T-helper 1 cell treated with Interleukin-12 subunit alpha and Interleukin-12 subunit beta and Interleukin-4 antibody, amounts not matched to agents 30 μg/mL and 1 μg/mL, for 36 hours (primary cell): ENCODE measurements around the gene TPPP2.
"Not testable (repeated sequence)": the region's sequence is repeated elsewhere in the genome, so short reads cannot be mapped to it uniquely, and the experiment has no call there.

Experiments
- H3K27ac Mint-ChIP-seq: one replicate; pipeline ENCODE4 v1.8.0; 2021; ENCODE audit warnings: mild to moderate bottlenecking, mixed read lengths
- H3K27me3 Mint-ChIP-seq: one replicate; pipeline ENCODE4 v1.8.0; 2021; ENCODE audit warnings: low read depth, mixed read lengths
- H3K36me3 Mint-ChIP-seq: one replicate; pipeline ENCODE4 v1.8.0; 2021; ENCODE audit warnings: low read depth, mixed read lengths
- H3K4me1 Mint-ChIP-seq: one replicate; pipeline ENCODE4 v1.8.0; 2021; ENCODE audit warnings: low read depth, mixed read lengths
- H3K4me3 Mint-ChIP-seq: one replicate; pipeline ENCODE4 v1.8.0; 2021; ENCODE audit warnings: mild to moderate bottlenecking, moderate library complexity, mixed read lengths
- H3K9me3 Mint-ChIP-seq: one replicate; pipeline ENCODE4 v1.8.0; 2021; ENCODE audit warnings: mixed read lengths

TPPP2 gene

DNA sequence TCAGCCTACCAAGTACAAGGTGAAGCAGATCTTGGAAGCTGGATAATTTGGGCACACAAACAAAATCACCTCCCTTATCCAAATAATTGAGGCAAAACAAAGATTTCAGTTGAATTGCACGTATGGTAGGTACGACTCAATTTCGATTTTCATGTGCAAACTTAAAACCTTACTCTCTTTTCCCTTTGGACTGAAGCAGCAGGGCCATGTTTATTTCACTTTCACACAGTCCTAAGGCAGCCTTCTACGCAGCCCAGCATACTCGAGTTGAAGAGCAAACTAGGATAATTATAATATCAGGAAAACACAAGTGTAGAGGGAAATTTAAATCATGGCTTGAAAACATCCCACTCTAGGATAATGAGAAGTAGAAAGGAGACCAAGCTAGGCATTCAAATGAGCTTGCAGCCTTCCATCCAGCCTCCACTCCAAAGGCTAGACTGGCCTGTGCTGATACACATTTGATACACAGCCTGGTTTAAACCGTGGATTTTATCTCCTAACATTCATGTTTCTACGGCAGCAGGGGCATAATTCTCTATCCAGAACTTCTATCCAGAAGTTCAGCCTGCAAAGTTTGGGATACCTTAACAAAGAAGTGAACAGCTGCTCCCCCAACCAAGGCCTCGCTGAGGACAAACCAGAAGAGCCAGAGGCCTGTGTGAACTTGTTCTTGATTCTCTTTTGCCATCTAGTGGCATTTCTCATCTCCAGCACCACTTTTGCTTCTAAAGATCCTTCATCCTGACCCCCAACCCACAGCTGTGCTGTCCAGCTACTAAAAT is 9.8 kb downstream of the TPPP2 start:
- H3K4me3 Mint-ChIP-seq, result no peak overlapping the region
- H3K4me1 Mint-ChIP-seq, result no peaks in the 10 kb centered on the region
- H3K36me3 Mint-ChIP-seq, result no peaks in the 10 kb centered on the region
- H3K9me3 Mint-ChIP-seq, result no peaks in the 10 kb centered on the region
- H3K27ac Mint-ChIP-seq, result no peak overlapping the region
- peaks cover 13% of the 10 kb centered on the region for H3K27me3 Mint-ChIP-seq

DNA sequence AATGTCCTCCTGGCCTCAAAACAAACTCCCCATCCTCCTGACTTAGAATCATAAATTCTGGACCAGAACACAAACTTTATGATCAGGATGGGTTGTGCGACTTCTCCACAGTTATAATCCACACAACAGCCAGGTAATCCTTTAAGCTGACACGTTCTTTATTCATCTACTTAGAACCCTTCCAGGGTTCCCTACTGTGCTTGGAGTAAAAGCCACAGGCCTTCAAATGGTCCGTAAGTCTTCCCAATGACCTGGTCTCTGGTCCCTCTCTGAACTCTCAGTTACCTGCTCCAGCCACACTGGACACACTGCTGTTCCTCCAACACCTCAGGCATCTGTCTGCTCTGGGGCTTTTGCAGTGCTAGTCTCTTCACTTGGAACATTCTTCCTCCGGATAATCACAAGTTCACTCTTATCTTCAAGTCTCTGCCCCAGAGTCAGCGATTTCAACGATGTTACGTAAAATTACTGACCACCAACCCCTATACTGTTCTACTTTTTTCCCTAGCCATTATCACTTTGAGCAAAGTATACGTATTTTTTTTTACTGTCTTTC is 10.4 kb downstream of the TPPP2 start:
- peaks cover 20% of the 10 kb centered on the region for H3K27me3 Mint-ChIP-seq
- no peak overlapping the region for H3K27ac Mint-ChIP-seq

DNA sequence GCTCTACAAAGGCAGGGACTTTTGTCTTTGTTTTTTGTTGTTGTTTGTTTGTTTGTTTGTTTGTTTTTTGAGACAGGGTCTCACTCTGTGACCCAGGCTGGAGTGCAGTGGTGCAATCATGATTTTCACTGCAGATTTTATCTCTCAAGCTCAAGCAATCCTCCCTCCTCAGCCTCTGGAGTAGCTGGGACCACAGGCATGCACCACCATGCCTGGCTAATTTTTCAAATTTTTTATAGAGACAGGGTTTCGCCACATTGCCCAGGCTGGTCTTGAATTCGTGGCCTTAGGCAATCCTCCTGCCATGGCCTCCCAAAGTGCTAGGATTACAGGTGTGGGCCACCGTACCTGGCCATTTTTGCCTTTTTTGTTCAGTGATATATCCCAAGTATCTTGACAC is 10.9 kb downstream of the TPPP2 start:
- not testable (repeated sequence) for H3K4me3 Mint-ChIP-seq, H3K27ac Mint-ChIP-seq, H3K36me3 Mint-ChIP-seq, H3K9me3 Mint-ChIP-seq, H3K4me1 Mint-ChIP-seq
- H3K27me3 Mint-ChIP-seq, result peaks cover 23% of the 10 kb centered on the region

More for the DNA sequence above, 10.4 kb downstream of the TPPP2 start:
- no peaks in the 10 kb centered on the region for H3K4me1 Mint-ChIP-seq
- H3K36me3 Mint-ChIP-seq, result no peaks in the 10 kb centered on the region
- H3K9me3 Mint-ChIP-seq, result no peaks in the 10 kb centered on the region
- no peak overlapping the region for H3K4me3 Mint-ChIP-seq

DNA sequence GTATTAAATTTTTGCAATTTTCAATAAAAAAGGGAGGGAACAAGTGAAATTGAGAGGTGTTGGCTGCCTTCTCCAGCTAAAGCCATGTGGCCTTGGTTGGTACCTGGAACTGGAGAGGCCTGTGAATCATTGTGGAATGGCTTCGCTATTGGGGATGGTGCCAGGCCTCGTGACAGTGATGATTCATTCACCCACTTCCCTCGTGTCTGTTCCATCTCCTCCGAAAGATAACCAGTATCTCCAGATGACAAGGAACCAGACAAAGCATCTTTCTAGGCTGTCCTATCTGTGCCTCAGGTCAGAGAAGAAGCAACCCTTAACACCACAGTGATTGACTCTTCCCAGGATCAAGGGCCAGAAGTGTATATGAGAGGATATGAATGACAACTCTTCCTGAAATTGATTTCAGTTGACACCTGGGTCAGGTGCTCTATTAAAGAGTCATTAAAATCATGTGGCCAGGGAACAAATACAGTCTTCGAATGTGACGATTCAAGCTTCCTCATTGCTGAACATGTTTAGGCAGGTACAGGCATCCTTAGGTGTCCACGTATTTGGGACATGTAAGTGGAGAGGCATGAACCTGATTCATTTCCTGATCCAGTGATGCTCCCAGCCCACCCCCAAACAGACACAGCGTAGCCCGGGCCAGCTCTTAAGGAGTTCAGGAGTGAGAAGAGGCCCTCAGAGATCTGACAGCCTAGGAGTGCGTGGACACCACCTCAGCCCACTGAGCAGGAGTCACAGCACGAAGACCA is 11.8 kb downstream of the TPPP2 start, which contains the start of gene RNASE7:
Gene RNASE7, plus strand, starts transcription at position 687 of the 758 bp plus-strand sequence. CDS start 631 bp downstream, outside the sequence.
- Mint-ChIP-seq H3K27me3 (peaks cover 28% of the 10 kb centered on the region), H3K27ac (no peak within 1 kb of the TSS), H3K9me3 (no peaks in the 10 kb centered on the region), H3K4me1 (no peaks in the 10 kb centered on the region), H3K36me3 (no peaks in the 10 kb centered on the region), H3K4me3 (no peak within 1 kb of the TSS)

DNA sequence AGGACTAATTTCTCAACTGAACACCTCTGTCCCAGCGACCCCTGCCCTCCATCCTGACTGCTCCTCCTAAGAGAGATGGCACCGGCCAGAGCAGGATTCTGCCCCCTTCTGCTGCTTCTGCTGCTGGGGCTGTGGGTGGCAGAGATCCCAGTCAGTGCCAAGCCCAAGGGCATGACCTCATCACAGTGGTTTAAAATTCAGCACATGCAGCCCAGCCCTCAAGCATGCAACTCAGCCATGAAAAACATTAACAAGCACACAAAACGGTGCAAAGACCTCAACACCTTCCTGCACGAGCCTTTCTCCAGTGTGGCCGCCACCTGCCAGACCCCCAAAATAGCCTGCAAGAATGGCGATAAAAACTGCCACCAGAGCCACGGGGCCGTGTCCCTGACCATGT is 12.9 kb downstream of the TPPP2 start:
- Mint-ChIP-seq H3K9me3 (no peaks in the 10 kb centered on the region), H3K4me1 (no peaks in the 10 kb centered on the region), H3K36me3 (no peaks in the 10 kb centered on the region), H3K27ac (no peak overlapping the region), H3K27me3 (peaks cover 28% of the 10 kb centered on the region), H3K4me3 (no peak overlapping the region)

DNA sequence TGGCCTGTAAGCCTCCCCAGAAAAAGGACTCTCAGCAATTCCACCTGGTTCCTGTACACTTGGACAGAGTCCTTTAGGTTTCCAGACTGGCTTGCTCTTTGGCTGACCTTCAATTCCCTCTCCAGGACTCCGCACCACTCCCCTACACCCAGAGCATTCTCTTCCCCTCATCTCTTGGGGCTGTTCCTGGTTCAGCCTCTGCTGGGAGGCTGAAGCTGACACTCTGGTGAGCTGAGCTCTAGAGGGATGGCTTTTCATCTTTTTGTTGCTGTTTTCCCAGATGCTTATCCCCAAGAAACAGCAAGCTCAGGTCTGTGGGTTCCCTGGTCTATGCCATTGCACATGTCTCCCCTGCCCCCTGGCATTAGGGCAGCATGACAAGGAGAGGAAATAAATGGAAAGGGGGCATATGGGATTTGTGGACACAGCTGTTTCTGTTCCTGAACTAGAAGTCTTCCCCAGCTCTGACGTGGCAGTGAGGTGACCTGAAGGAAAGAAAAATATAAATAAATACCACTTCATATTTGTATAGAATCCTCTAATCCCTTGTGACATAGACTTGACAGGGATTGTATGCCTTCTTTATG is 13.5 kb downstream of the TPPP2 start:
- H3K4me1 Mint-ChIP-seq, result no peaks in the 10 kb centered on the region
- H3K27ac Mint-ChIP-seq, result no peak overlapping the region
- no peak overlapping the region for H3K4me3 Mint-ChIP-seq
- H3K36me3 Mint-ChIP-seq, result no peaks in the 10 kb centered on the region
- peaks cover 28% of the 10 kb centered on the region for H3K27me3 Mint-ChIP-seq
- no peaks in the 10 kb centered on the region for H3K9me3 Mint-ChIP-seq

DNA sequence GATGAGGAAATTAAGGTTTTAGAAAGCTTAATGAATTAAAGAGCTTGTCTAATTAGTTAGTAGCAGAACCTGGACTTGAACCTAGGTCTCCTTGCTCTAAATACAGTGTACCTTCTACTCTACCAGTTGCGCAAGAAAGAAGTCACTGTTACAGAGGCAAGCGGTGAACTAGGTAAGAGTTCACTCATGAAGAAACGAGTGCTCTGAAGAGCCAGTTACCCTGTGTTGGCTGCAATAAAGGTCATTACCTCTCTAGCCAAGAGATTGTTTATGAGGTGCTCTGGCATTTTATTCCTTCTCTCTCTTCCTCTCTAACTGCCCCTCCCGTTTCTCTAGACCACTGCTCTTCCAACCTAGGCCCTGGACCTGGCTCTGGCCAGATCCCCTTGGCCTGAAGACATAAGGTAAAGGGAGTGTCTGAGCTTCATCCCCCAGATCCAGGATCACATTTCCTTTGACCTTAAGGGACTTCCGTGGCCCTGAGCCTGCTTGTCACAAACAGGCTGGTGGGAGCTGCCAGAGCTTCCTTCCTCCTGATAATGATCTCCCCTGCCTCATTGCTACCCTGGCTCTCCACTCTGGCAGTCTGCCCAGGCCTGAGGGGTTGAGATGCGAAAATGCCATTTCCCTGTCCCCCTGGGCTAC is 14.1 kb downstream of the TPPP2 start:
- no peaks in the 10 kb centered on the region for H3K9me3 Mint-ChIP-seq
- H3K4me3 Mint-ChIP-seq, result no peak overlapping the region
- peaks cover 28% of the 10 kb centered on the region for H3K27me3 Mint-ChIP-seq
- H3K36me3 Mint-ChIP-seq, result no peaks in the 10 kb centered on the region
- no peak overlapping the region for H3K27ac Mint-ChIP-seq
- no peaks in the 10 kb centered on the region for H3K4me1 Mint-ChIP-seq

DNA sequence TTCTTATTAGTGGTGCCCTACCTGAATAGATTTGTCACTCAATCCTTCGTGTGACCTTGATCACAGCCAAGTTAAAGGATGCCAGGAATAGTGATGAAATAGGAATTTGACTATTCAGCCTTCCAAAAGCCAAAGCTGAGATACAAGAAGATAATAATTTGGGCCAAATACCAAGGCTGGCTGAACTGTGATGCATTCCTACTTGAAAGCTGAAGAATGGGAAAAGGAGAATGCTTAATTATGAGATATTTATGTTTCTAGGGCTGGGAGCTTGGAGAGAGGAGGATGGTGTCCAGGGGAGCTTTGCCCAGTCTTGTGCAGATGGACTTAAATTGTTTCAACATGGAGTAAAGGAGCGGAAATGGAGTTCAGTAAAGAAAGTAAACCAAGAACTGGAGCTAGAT is 17.4 kb downstream of the TPPP2 start:
- H3K4me3 Mint-ChIP-seq, result no peak overlapping the region
- no peaks in the 10 kb centered on the region for H3K4me1 Mint-ChIP-seq
- H3K9me3 Mint-ChIP-seq, result no peaks in the 10 kb centered on the region
- H3K27ac Mint-ChIP-seq, result no peak overlapping the region
- no peaks in the 10 kb centered on the region for H3K36me3 Mint-ChIP-seq
- peaks cover 28% of the 10 kb centered on the region for H3K27me3 Mint-ChIP-seq

DNA sequence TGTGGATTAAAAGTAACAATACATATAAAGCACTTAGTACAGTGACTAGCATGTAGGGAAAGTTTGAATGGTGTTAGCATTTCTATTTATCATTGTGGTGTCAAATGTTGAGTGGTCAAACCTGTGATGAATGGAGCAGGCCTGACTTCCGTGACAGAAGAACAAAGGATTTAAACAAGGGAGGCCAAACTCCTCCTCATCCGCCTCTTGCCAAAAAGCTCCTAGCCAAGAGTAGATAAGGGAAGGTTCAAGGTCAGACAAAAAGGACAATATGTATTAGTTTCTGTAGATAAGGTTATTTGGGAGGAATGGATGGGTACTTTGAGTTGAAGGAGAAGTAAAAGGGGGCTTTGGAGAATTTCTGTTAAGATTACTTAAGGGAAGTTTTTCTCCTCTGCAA is 18.6 kb downstream of the TPPP2 start:
- Mint-ChIP-seq H3K4me1 (no peaks in the 10 kb centered on the region), H3K4me3 (no peak overlapping the region), H3K27ac (no peak overlapping the region), H3K9me3 (no peaks in the 10 kb centered on the region), H3K36me3 (no peaks in the 10 kb centered on the region), H3K27me3 (peaks cover 24% of the 10 kb centered on the region)

DNA sequence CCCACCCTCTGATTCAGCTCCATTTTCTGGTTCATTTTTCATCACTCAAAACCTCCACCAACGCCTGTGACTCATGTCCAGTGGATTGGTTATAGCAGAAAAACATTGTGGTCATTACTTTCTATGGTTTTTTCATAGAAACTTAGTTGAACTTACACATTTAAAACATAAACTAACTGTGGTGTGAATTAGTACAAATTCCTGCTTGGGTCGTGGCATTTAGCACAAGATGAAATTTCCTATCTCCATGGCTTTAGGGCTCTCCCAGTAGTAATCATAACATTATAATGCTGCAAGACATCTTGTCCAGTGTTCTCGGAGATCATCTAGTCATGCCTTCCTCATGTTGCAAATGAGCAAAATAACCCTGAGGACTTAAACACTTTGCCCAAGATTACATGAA is 19.3 kb downstream of the TPPP2 start:
- Mint-ChIP-seq H3K4me1 (no peaks in the 10 kb centered on the region), H3K36me3 (no peaks in the 10 kb centered on the region), H3K27me3 (peaks cover 24% of the 10 kb centered on the region), H3K27ac (no peak overlapping the region), H3K9me3 (no peaks in the 10 kb centered on the region), H3K4me3 (no peak overlapping the region)

DNA sequence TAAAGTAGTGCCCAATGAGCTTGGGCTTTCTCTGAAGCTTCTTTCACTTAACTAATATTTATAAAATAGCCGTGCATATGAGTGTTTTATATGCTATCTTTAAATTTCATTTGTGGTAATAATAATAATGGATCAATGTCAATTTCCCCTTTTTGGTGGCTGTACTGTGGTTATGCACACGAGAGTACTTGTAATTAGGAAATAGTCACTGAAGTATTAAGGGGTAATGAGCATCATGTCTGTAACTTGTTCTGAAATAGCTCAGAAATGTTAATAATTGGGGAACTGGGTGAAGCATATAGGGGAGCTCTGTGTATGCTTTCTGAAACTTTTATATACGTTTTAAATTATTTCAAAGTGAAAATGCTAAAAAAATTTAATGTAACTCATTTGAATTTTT is 20.6 kb downstream of the TPPP2 start:
- Mint-ChIP-seq H3K36me3 (no peaks in the 10 kb centered on the region), H3K9me3 (no peaks in the 10 kb centered on the region), H3K27me3 (peaks cover 11% of the 10 kb centered on the region), H3K27ac (no peak overlapping the region), H3K4me3 (no peak overlapping the region), H3K4me1 (no peaks in the 10 kb centered on the region)

DNA sequence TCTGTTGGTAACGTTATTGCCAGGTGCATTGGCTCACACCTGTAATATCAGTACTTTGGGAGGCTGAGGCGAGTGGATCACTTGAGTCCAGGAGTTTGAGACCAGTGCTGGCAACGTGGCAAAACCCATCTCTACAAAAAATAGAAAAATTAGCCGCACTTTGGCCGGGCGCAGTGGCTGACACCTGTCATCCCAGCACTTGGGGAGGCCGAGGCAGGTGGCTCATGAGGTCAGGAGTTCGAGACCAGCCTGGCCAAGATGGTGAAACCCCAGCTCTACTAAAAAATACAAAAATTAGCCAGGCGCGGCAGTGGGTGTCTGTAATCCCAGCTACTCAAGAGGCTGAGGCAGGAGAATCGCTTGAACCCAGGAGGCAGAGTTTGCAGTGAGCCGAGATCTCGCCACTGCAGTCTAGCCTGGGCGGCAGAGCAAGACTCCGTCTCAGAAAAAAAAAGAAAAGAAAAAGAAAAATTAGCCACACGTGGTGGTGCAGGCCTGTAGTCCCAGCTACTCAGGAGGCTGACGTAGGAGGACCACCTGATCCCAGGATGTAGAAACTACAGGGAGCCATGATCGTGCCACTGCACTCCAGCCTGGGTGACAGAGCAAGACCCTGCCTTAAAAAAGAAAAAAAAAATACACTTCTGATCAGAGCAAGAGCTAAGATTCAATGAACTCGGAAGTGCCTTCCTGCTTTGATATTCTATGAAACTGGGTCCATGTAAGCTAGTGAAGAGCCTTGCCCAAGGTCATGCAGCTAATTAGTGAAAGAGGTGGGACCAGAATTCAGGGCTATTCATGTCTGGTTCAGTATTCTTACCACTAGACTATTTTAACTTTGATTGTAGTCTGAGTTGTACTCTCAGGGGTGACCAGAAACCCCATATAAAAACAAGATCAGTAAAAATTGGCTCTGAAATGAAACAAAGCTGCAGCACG is 23.4 kb downstream of the TPPP2 start:
- Mint-ChIP-seq H3K36me3 (no peaks in the 10 kb centered on the region), H3K4me1 (no peaks in the 10 kb centered on the region), H3K4me3 (no peak overlapping the region), H3K27ac (no peak overlapping the region), H3K9me3 (no peaks in the 10 kb centered on the region), H3K27me3 (peaks cover 8% of the 10 kb centered on the region)

DNA sequence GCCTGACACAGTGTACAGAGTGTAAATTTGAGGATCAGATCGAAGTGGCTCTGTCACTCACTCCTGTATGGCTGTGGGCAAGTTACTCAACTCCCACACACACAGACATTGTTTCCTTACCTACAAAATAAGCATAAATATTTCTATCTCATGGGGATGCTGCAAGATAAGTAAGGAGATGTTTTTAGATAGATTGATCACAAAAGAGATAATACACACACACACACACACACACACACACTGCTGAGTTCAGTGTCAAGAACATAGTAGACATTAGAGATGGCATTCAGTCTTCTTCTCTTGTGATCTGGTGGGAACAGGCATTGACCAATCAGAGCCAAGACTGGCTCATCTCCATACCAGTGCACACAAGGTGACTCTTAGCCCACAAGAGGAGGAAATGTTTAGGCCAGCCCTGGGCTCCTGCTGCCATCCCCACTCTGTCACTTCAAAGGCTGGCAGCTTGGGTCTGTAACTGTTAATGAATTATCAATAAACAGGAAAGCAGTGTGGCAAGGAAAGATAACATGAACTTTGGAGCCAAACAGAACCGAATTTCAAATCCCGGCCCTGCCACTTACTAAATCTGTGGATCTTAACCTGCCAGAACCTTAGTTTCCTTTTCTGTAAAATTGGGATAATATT is 24.2 kb downstream of the TPPP2 start:
- Mint-ChIP-seq H3K4me1 (no peaks in the 10 kb centered on the region), H3K27me3 (peaks cover 6% of the 10 kb centered on the region), H3K9me3 (no peaks in the 10 kb centered on the region), H3K36me3 (no peaks in the 10 kb centered on the region), H3K27ac (no peak overlapping the region), H3K4me3 (no peak overlapping the region)
